Fibroblast of mammary gland (primary cell): ENCODE data around the gene PLXNA2.

ENCODE experiments used
- DNase-seq: peaks from one replicate; pipeline ENCODE4 v3.0.0-alpha.2; 2010; ENCODE audit warnings: low read depth
- H3K4me3 ChIP-seq: 2 replicates; pipeline ENCODE4 v1.5.1; 2011; ENCODE audit warnings: low read depth, mild to moderate bottlenecking, low read length, moderate library complexity; ENCODE audit not compliant: control insufficient read depth
- CTCF ChIP-seq: conservative IDR thresholded peaks from 2 replicates; pipeline ENCODE4 v1.5.1; 2011; ENCODE audit warnings: low read depth, low read length, inconsistent platforms; ENCODE audit not compliant: control insufficient read depth, insufficient read depth

Gene PLXNA2

GRCh38 chr1:208219098-208219658 is 25.0 kb downstream of the PLXNA2 start:
- H3K4me3 ChIP-seq = no peak overlapping the region
- no peak for TF ChIP-seq CTCF
- no peak for DNase-seq

- no peak overlapping the region for H3K4me3 ChIP-seq
- no peak for DNase-seq
- TF ChIP-seq CTCF = no peak
Measured at GRCh38 chr1:208218237-208219097, 25.7 kb downstream of the PLXNA2 start.

- DNase-seq = no peak
- TF ChIP-seq CTCF = no peak
- no peak overlapping the region for H3K4me3 ChIP-seq
Measured at GRCh38 chr1:208217781-208218180, 26.4 kb downstream of the PLXNA2 start.

GRCh38 chr1:208216806-208217205 is 27.4 kb downstream of the PLXNA2 start:
- H3K4me3 ChIP-seq = no peak overlapping the region
- DNase-seq = no peak
- TF ChIP-seq CTCF = no peak

- peak; percentile 29 for DNase-seq
- TF ChIP-seq CTCF = no peak
- no peak overlapping the region for H3K4me3 ChIP-seq
Measured at GRCh38 chr1:208216062-208216461, 28.1 kb downstream of the PLXNA2 start.

- TF ChIP-seq CTCF = no peak
- no peak for DNase-seq
- H3K4me3 ChIP-seq = no peak overlapping the region
Measured at GRCh38 chr1:208215393-208215792, 28.8 kb downstream of the PLXNA2 start.
